K562 (cell line): Measurements from ENCODE around the gene GIGYF1. TPM values are rescaled to one million over a fixed set of nuclear protein-coding genes. Genes with fewer than 3 reads are reported as not detected.

ENCODE experiments used
- ATF1 ChIP-seq, 2 experiments: fragments of 450-650 bp in 1 of 2; IDR thresholded peaks; 2 replicates each; pipeline ENCODE4 v1.6.1; 2016; ENCODE audit warnings: missing compliant biosample characterization in 1 of 2, missing genetic modification characterization in 1 of 2
- C11orf30 ChIP-seq: fragments of 450-650 bp; IDR thresholded peaks from 2 replicates; pipeline ENCODE4 v1.6.1; 2016; ENCODE audit warnings: low read depth, mild to moderate bottlenecking
- CHD4 ChIP-seq: fragments of 200-600 bp; sonication (generic); IDR thresholded peaks from 3 replicates; pipeline ENCODE4 v1.6.1; 2012; ENCODE audit warnings: low read depth, mild to moderate bottlenecking, mixed read lengths, low read length, inconsistent platforms; ENCODE audit not compliant: insufficient read depth, insufficient replicate concordance, poor library complexity, severe bottlenecking
- DMBX1 ChIP-seq: fragments of 250-450 bp; sonication (Bioruptor Pico); IDR thresholded peaks from 2 replicates; pipeline ENCODE4 v1.8.0; 2022; ENCODE audit warnings: inconsistent platforms, mild to moderate bottlenecking, moderate library complexity, borderline replicate concordance
- HDAC2 ChIP-seq: fragments of 450-650 bp; IDR thresholded peaks from 2 replicates; pipeline ENCODE4 v1.6.1; 2016; ENCODE audit warnings: mild to moderate bottlenecking
- HNRNPH1 ChIP-seq: fragments of 200-400 bp; formaldehyde crosslinking; optimal IDR thresholded peaks from 2 replicates; pipeline ENCODE3; 2017; ENCODE audit warnings: low read depth, mild to moderate bottlenecking, low read length, moderate library complexity
- KLF16 ChIP-seq: IDR thresholded peaks from 2 replicates; pipeline ENCODE4 v1.6.1; 2016; ENCODE audit warnings: antibody characterized with exemption
- MTA3 ChIP-seq: fragments of 450-650 bp; formaldehyde crosslinking; IDR thresholded peaks from 2 replicates; pipeline ENCODE4 v1.6.1; 2017; ENCODE audit warnings: mild to moderate bottlenecking, borderline replicate concordance
- NFE2 ChIP-seq: IDR thresholded peaks from 2 replicates; pipeline ENCODE4 v1.6.1; 2014; ENCODE audit warnings: antibody characterized with exemption, low read depth
- PCBP2 ChIP-seq: fragments of 200-400 bp; formaldehyde crosslinking; IDR thresholded peaks from 2 replicates; pipeline ENCODE4 v1.6.1; 2018; ENCODE audit warnings: low read length, low read depth, mild to moderate bottlenecking, moderate library complexity; ENCODE audit not compliant: poor library complexity, severe bottlenecking
- POLR2B ChIP-seq: fragments of 450-650 bp; IDR thresholded peaks from 2 replicates; pipeline ENCODE4 v1.6.1; 2018; ENCODE audit warnings: low read depth; ENCODE audit not compliant: partially characterized antibody
- PRMT5 ChIP-seq: sonication (generic); formaldehyde crosslinking; IDR thresholded peaks from 2 replicates; pipeline ENCODE4 v1.5.0; 2020; ENCODE audit warnings: missing genetic modification reagents
- RB1 ChIP-seq: fragments of 450-650 bp; IDR thresholded peaks from 2 replicates; pipeline ENCODE4 v1.6.1; 2017; ENCODE audit warnings: low read depth, mild to moderate bottlenecking
- RFX5 ChIP-seq: IDR thresholded peaks from 2 replicates; pipeline ENCODE4 v1.6.1; 2011; ENCODE audit warnings: low read depth, mild to moderate bottlenecking, improper control_type of control experiment, low read length
- SIN3A ChIP-seq, 2 experiments: fragments of 150-350 bp in 1 of 2; IDR thresholded peaks; 2 replicates each; pipeline ENCODE4 v1.6.1; 2011 to 2016; ENCODE audit warnings: borderline replicate concordance in 2 of 2, low read depth in 2 of 2, low read length in 2 of 2, mild to moderate bottlenecking in 2 of 2, moderate library complexity in 2 of 2; ENCODE audit not compliant: control insufficient read depth in 1 of 2
- SMARCB1 ChIP-seq: IDR thresholded peaks from 2 replicates; pipeline ENCODE4 v1.6.1; 2011; ENCODE audit warnings: improper control_type of control experiment, low read depth; ENCODE audit not compliant: insufficient read length
- TAF15 ChIP-seq: fragments of 200-400 bp; formaldehyde crosslinking; IDR thresholded peaks from 2 replicates; pipeline ENCODE4 v1.6.1; 2017; ENCODE audit warnings: mild to moderate bottlenecking, low read depth, low read length, moderate library complexity
- TBP ChIP-seq: optimal IDR thresholded peaks from 2 replicates; pipeline ENCODE3; 2011; ENCODE audit warnings: low read depth, low read length, improper control_type of control experiment
- ZHX1 ChIP-seq: fragments of 150-350 bp; conservative IDR thresholded peaks from 2 replicates; pipeline ENCODE4 v1.6.1; 2014; ENCODE audit warnings: low read length
- ZNF444 ChIP-seq: fragments of 250-450 bp; sonication (Bioruptor Pico); IDR thresholded peaks from 2 replicates; pipeline ENCODE4 v1.4.0; 2020; ENCODE audit warnings: mild to moderate bottlenecking, moderate library complexity
- ZNF584 ChIP-seq: fragments of 200-800 bp; sonication (Bioruptor generic); IDR thresholded peaks from 2 replicates; pipeline ENCODE4 v1.6.1; 2016; ENCODE audit warnings: low read depth, mild to moderate bottlenecking, missing genetic modification characterization, missing compliant biosample characterization
- ZNF766 ChIP-seq: fragments of 200-800 bp; sonication (Bioruptor generic); conservative IDR thresholded peaks from 2 replicates; pipeline ENCODE4 v1.6.1; 2016; ENCODE audit warnings: missing genetic modification characterization, missing compliant biosample characterization
- ZSCAN29 ChIP-seq: fragments of 450-650 bp; IDR thresholded peaks from 2 replicates; pipeline ENCODE4 v1.6.1; 2017
- polyA plus RNA-seq, 8 experiments: library from polyadenylated mRNA; depleted of rRNA in 4 of 8; stranded (reverse) in 5 of 8; unstranded in 3 of 8; fragments of >200 nt; fragmentation: Nextera tagmentation in 2 of 8; fragmentation: Illumina TruSeq in 1 of 8; extraction: Ambion mirVana in 2 of 8; extraction: Trizol in 1 of 8; gene quantifications; 2 replicates each; pipeline versions ENCODE4 v1.2.1 to v1.2.3, GENCODE V29; 2011 to 2014; ENCODE audit warnings: inconsistent platforms in 1 of 8, missing spikeins in 1 of 8
- total RNA-seq, 7 experiments: library from RNA; depleted of rRNA in 6 of 7; stranded (reverse); fragments of >200 nt in 6 of 7; fragmentation: Illumina TruSeq in 2 of 7; extraction: Trizol in 2 of 7; gene quantifications; 2 replicates each; pipeline versions ENCODE4 v1.2.1 to v1.2.3, GENCODE V29; 2011 to 2021; ENCODE audit warnings: low replicate concordance in 1 of 7
- TF ChIP-seq, protein P1 (sequence below): fragments of 450-650 bp; IDR thresholded peaks from 2 replicates; pipeline ENCODE4 v1.6.1; 2016; ENCODE audit warnings: missing biosample characterization, missing genetic modification characterization
- TF ChIP-seq, protein P2 (sequence below), 3 experiments: IDR thresholded peaks in 2 of 3; conservative IDR thresholded peaks in 1 of 3; 2 replicates each; pipeline ENCODE4 v1.5.1; 2011 to 2012; ENCODE audit warnings: low read length in 3 of 3, mild to moderate bottlenecking in 3 of 3, control low read depth in 2 of 3, improper control_type of control experiment in 1 of 3, inconsistent platforms in 1 of 3, low read depth in 1 of 3, mixed read lengths in 1 of 3, moderate library complexity in 1 of 3; ENCODE audit not compliant: insufficient read depth in 2 of 3

Gene GIGYF1
- total and polyA plus RNA-seq, 9 of the 15 experiments (the other 6 are each of a cell fraction or from before 2014, with no cell fraction given), result 0.56 to 76.2 (median 16.8) TPM

- TF ChIP-seq, protein P1, sequence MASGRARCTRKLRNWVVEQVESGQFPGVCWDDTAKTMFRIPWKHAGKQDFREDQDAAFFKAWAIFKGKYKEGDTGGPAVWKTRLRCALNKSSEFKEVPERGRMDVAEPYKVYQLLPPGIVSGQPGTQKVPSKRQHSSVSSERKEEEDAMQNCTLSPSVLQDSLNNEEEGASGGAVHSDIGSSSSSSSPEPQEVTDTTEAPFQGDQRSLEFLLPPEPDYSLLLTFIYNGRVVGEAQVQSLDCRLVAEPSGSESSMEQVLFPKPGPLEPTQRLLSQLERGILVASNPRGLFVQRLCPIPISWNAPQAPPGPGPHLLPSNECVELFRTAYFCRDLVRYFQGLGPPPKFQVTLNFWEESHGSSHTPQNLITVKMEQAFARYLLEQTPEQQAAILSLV (tag), result no peak
- peak; percentile 66; the same call in 1 of the 2 replicates for TF ChIP-seq ZNF584 (CRISPR knock-in tag)
- TF ChIP-seq SMARCB1, result no peak
- TF ChIP-seq CHD4, result no peak
- peak; percentile 33 for TF ChIP-seq TBP
- peak; percentile 48 for TF ChIP-seq DMBX1 (CRISPR knock-in tag)
- TF ChIP-seq HDAC2, result peak; percentile 72
- no peak for TF ChIP-seq C11orf30
- TF ChIP-seq ATF1 (CRISPR knock-in tag; IDR thresholded peaks at IDR 0.05), result no peak
- TF ChIP-seq ATF1 (tag; IDR thresholded peaks at IDR 0.05), result 0 out of 2 replicates have a peak, but pooled peaks have one; percentile 32
- no peak for TF ChIP-seq POLR2B
- TF ChIP-seq KLF16, result peak; percentile 97
- no peak for TF ChIP-seq RFX5
- TF ChIP-seq, protein P2, sequence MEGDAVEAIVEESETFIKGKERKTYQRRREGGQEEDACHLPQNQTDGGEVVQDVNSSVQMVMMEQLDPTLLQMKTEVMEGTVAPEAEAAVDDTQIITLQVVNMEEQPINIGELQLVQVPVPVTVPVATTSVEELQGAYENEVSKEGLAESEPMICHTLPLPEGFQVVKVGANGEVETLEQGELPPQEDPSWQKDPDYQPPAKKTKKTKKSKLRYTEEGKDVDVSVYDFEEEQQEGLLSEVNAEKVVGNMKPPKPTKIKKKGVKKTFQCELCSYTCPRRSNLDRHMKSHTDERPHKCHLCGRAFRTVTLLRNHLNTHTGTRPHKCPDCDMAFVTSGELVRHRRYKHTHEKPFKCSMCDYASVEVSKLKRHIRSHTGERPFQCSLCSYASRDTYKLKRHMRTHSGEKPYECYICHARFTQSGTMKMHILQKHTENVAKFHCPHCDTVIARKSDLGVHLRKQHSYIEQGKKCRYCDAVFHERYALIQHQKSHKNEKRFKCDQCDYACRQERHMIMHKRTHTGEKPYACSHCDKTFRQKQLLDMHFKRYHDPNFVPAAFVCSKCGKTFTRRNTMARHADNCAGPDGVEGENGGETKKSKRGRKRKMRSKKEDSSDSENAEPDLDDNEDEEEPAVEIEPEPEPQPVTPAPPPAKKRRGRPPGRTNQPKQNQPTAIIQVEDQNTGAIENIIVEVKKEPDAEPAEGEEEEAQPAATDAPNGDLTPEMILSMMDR (IDR thresholded peaks at IDR 0.05 in 2 of 3, conservative IDR thresholded peaks at IDR 0.05 in 1 of 3; ENCODE audit: insufficient read depth in 2 of 3, low read depth in 1 of 3, low read length in 3 of 3), result no peak; a peak in 2 of 6 replicates
- TF ChIP-seq ZSCAN29, result no peak
- no peak for TF ChIP-seq PCBP2
- no peak for TF ChIP-seq ZHX1
- no peak for TF ChIP-seq TAF15
- TF ChIP-seq HNRNPH1, result no peak
- no peak for TF ChIP-seq NFE2
- peak in 1 of 2 experiments; percentile 51; a peak in 2 of 4 replicates for TF ChIP-seq SIN3A (IDR thresholded peaks at IDR 0.05; ENCODE audit: borderline replicate concordance in 2 of 2, control insufficient read depth in 1 of 2, low read depth in 2 of 2, low read length in 2 of 2)
- TF ChIP-seq MTA3, result peak; percentile 85
- peak; percentile 62 for TF ChIP-seq RB1
- no peak for TF ChIP-seq ZNF444 (CRISPR knock-in tag)
- peak; percentile 93 for TF ChIP-seq ZNF766 (CRISPR knock-in tag)
- TF ChIP-seq PRMT5 (CRISPR knock-in tag), result no peak
Observed at GRCh38 chr7:100641463-100641859, 52.6 kb downstream of the GIGYF1 start, which contains the start of gene TFR2 (continued).
